Measurements from ENCODE around the gene HTRA3.

DNA sequence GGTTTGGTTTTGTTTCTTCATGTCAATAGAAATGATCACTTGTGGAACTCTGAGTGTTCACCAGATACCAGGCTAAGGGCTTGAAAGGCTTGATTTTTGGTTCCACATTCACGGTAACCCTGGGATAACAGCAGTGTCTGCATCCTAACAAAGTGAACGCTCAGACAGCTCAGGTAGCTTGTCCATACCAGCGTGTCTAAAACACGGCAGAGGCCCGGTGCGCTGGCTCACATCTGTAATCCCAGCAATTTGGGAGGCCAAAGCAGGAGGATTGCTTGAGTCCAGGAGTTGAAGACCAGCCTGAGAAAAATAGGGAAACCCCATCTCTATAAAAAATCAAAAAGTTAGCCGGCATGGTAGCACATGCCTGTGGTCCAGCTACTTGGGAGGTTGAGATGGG, 49.0 kb downstream of the HTRA3 start:
- TF ChIP-seq POLR2A (IDR thresholded peaks at IDR 0.05) = no peak
- TF ChIP-seq, protein P1, sequence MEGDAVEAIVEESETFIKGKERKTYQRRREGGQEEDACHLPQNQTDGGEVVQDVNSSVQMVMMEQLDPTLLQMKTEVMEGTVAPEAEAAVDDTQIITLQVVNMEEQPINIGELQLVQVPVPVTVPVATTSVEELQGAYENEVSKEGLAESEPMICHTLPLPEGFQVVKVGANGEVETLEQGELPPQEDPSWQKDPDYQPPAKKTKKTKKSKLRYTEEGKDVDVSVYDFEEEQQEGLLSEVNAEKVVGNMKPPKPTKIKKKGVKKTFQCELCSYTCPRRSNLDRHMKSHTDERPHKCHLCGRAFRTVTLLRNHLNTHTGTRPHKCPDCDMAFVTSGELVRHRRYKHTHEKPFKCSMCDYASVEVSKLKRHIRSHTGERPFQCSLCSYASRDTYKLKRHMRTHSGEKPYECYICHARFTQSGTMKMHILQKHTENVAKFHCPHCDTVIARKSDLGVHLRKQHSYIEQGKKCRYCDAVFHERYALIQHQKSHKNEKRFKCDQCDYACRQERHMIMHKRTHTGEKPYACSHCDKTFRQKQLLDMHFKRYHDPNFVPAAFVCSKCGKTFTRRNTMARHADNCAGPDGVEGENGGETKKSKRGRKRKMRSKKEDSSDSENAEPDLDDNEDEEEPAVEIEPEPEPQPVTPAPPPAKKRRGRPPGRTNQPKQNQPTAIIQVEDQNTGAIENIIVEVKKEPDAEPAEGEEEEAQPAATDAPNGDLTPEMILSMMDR (IDR thresholded peaks at IDR 0.05) = no peak

Measured in esophagus squamous epithelium (tissue), 4 donors.